Hepatocyte (in vitro differentiated cells): ENCODE results near the gene PPP6R2.

Experiments
- EZH2phosphoT487 ChIP-seq: fragments of 200-600 bp; sonication (generic); IDR thresholded peaks from one replicate; pipeline ENCODE4 v1.6.1; 2018; ENCODE audit warnings: antibody characterized with exemption, mild to moderate bottlenecking, low read depth, moderate library complexity; ENCODE audit not compliant: unreplicated experiment, severe bottlenecking
- TF ChIP-seq, protein P1 (sequence below): fragments of 200-600 bp; sonication (generic); IDR thresholded peaks from 2 replicates; pipeline ENCODE4 v1.5.1; 2016; ENCODE audit warnings: antibody characterized with exemption, mild to moderate bottlenecking; ENCODE audit not compliant: poor library complexity

DNA sequence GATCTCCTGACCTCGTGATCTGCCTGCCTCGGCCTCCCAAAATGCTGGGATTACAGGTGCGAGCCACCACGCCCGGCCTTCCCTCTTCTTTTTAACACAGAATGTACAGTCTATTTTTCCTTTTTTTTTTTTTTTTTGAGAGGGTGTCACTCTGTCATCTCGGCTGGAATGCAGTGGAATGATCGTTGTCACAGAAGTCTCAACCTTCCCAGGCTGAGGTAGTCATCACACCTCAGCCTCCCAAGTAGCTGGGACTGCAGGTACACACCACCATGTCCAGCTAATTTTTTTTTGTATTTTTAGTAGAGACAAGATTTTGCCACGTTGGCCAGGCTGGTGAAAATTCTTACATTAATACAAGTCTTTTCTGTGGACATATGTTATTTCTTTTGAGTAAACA lies 13.1 kb downstream of the PPP6R2 start:
- TF ChIP-seq, protein P1, sequence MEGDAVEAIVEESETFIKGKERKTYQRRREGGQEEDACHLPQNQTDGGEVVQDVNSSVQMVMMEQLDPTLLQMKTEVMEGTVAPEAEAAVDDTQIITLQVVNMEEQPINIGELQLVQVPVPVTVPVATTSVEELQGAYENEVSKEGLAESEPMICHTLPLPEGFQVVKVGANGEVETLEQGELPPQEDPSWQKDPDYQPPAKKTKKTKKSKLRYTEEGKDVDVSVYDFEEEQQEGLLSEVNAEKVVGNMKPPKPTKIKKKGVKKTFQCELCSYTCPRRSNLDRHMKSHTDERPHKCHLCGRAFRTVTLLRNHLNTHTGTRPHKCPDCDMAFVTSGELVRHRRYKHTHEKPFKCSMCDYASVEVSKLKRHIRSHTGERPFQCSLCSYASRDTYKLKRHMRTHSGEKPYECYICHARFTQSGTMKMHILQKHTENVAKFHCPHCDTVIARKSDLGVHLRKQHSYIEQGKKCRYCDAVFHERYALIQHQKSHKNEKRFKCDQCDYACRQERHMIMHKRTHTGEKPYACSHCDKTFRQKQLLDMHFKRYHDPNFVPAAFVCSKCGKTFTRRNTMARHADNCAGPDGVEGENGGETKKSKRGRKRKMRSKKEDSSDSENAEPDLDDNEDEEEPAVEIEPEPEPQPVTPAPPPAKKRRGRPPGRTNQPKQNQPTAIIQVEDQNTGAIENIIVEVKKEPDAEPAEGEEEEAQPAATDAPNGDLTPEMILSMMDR, result no peak
- TF ChIP-seq EZH2phosphoT487, result no peak
